HL-60 (cell line): ENCODE results near the gene TC2N.

Experiments used
- DNase-seq, 2 experiments: peaks; one replicate each; pipeline ENCODE4 v3.0.0-alpha.2; 2010 to 2020; ENCODE audit warnings: low read depth in 1 of 2, low spot score in 1 of 2
- H3K27ac ChIP-seq: fragments of 250-450 bp; sonication (Bioruptor Pico); replicated peaks from 2 replicates; pipeline ENCODE4 v1.5.1; 2020; ENCODE audit warnings: mild to moderate bottlenecking, moderate library complexity
- H3K27me3 ChIP-seq: fragments of 250-450 bp; sonication (Bioruptor Pico); 2 replicates; pipeline ENCODE4 v1.5.1; 2021; ENCODE audit warnings: mild to moderate bottlenecking, moderate library complexity; ENCODE audit not compliant: insufficient read depth, poor library complexity, severe bottlenecking
- H3K4me3 ChIP-seq: replicated peaks from 2 replicates; pipeline ENCODE4 v1.5.1; 2011; ENCODE audit warnings: mild to moderate bottlenecking, control low read depth, low read length; ENCODE audit not compliant: insufficient read depth
- CTCF ChIP-seq: IDR thresholded peaks from one replicate; pipeline ENCODE4 v1.5.1; 2011; ENCODE audit warnings: low read length, control low read depth, inconsistent platforms; ENCODE audit not compliant: insufficient read depth
- GABPA ChIP-seq: IDR thresholded peaks from 2 replicates; pipeline ENCODE4 v1.6.1; 2012; ENCODE audit warnings: low read depth
- POLR2AphosphoS5 ChIP-seq: IDR thresholded peaks from 2 replicates; pipeline ENCODE4 v1.6.1; 2012; ENCODE audit warnings: low read depth
- SPI1 ChIP-seq: IDR thresholded peaks from 2 replicates; pipeline ENCODE4 v1.6.1; 2012; ENCODE audit warnings: low read depth, mild to moderate bottlenecking, borderline replicate concordance
- TF ChIP-seq, protein P1 (sequence below): IDR thresholded peaks from 2 replicates; pipeline ENCODE4 v1.6.1; 2012; ENCODE audit warnings: low read depth; ENCODE audit not compliant: insufficient replicate concordance

Gene TC2N

GRCh38 chr14:91893669-91894068 is 26.3 kb upstream of the TC2N start:
- H3K27me3 ChIP-seq = no peaks in the 10 kb centered on the region
- H3K27ac ChIP-seq = no peak overlapping the region
- peak in 1 of 2 experiments; percentile 14 for DNase-seq
- TF ChIP-seq GABPA = no peak
- TF ChIP-seq POLR2AphosphoS5 = no peak
- TF ChIP-seq, protein P1, sequence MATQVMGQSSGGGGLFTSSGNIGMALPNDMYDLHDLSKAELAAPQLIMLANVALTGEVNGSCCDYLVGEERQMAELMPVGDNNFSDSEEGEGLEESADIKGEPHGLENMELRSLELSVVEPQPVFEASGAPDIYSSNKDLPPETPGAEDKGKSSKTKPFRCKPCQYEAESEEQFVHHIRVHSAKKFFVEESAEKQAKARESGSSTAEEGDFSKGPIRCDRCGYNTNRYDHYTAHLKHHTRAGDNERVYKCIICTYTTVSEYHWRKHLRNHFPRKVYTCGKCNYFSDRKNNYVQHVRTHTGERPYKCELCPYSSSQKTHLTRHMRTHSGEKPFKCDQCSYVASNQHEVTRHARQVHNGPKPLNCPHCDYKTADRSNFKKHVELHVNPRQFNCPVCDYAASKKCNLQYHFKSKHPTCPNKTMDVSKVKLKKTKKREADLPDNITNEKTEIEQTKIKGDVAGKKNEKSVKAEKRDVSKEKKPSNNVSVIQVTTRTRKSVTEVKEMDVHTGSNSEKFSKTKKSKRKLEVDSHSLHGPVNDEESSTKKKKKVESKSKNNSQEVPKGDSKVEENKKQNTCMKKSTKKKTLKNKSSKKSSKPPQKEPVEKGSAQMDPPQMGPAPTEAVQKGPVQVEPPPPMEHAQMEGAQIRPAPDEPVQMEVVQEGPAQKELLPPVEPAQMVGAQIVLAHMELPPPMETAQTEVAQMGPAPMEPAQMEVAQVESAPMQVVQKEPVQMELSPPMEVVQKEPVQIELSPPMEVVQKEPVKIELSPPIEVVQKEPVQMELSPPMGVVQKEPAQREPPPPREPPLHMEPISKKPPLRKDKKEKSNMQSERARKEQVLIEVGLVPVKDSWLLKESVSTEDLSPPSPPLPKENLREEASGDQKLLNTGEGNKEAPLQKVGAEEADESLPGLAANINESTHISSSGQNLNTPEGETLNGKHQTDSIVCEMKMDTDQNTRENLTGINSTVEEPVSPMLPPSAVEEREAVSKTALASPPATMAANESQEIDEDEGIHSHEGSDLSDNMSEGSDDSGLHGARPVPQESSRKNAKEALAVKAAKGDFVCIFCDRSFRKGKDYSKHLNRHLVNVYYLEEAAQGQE = no peak
- TF ChIP-seq SPI1 = no peak
- no peak for TF ChIP-seq CTCF
- no peak overlapping the region for H3K4me3 ChIP-seq

DNA sequence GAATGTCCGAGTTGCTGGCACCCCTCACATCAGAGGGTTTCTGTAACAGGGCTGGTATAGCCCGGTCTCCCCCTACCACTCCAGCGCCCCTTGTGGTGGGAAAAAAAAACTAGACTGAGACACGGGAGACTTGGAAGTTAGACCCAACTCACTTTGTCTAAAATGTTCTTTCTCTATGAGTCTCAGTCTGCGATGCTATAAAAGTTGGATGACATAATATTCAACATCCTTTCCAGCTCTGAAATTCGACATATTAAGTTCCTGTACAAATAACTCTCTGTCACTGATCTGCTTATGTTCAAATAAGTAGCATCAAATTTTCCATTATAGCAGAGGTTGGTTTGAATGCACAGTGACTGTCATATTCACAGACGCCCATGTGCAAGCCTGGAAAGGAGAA is 25.7 kb upstream of the TC2N start:
- Histone ChIP-seq H3K27ac (no peak overlapping the region), H3K4me3 (no peak overlapping the region), H3K27me3 (no peaks in the 10 kb centered on the region)
- peak; percentile 34 for TF ChIP-seq CTCF
- TF ChIP-seq, protein P1 = no peak
- peak in 1 of 2 experiments; percentile 5 for DNase-seq

GRCh38 chr14:91891721-91892220 is 24.4 kb upstream of the TC2N start:
- TF ChIP-seq SPI1 (no peak), CTCF (no peak), POLR2AphosphoS5 (no peak), GABPA (no peak)
- TF ChIP-seq, protein P1 = no peak

More at GRCh38 chr14:91891721-91892220, 24.4 kb upstream of the TC2N start:
- Histone ChIP-seq H3K27ac (no peak overlapping the region), H3K4me3 (no peak overlapping the region), H3K27me3 (no peaks in the 10 kb centered on the region)
- DNase-seq = no peak
